GM12878 (cell line): ENCODE results near the gene KCNQ1. TPM values are rescaled to one million over a fixed set of nuclear protein-coding genes. Genes with fewer than 3 reads are reported as not detected.

Experiments used
- EP300 ChIP-seq, 2 experiments: fragments of 150-350 bp in 1 of 2; IDR thresholded peaks; 2 replicates each; pipeline ENCODE4 v1.6.1; 2011 to 2012; ENCODE audit warnings: low read depth in 2 of 2, low read length in 2 of 2, borderline replicate concordance in 1 of 2, improper control_type of control experiment in 1 of 2, inconsistent platforms in 1 of 2; ENCODE audit not compliant: control insufficient read depth in 1 of 2
- KAT2A ChIP-seq: conservative IDR thresholded peaks from 2 replicates; pipeline ENCODE4 v1.6.1; 2011; ENCODE audit warnings: low read depth, low read length; ENCODE audit not compliant: control insufficient read depth
- KDM1A ChIP-seq: fragments of 200-600 bp; sonication (generic); IDR thresholded peaks from 2 replicates; pipeline ENCODE4 v1.6.1; 2016; ENCODE audit warnings: borderline replicate concordance
- NFYB ChIP-seq: IDR thresholded peaks from 2 replicates; pipeline ENCODE4 v1.6.1; 2011; ENCODE audit warnings: low read depth, mild to moderate bottlenecking, low read length, improper control_type of control experiment, moderate library complexity; ENCODE audit not compliant: insufficient read depth
- polyA plus RNA-seq, 11 experiments: library from polyadenylated mRNA; depleted of rRNA in 4 of 11; unstranded in 6 of 11; stranded (reverse) in 5 of 11; fragments of >200 nt; fragmentation: Nextera tagmentation in 4 of 11; fragmentation: Illumina TruSeq in 1 of 11; extraction: Ambion mirVana in 4 of 11; extraction: Trizol in 1 of 11; gene quantifications; 1 replicate in 1 of 11; 2 replicates in 10 of 11; pipeline versions ENCODE4 v1.2.1 to v1.2.3, GENCODE V29; 2011 to 2016; ENCODE audit warnings: inconsistent platforms in 2 of 11, missing spikeins in 2 of 11, low read depth in 1 of 11
- total RNA-seq, 4 experiments: library from RNA; depleted of rRNA in 3 of 4; stranded (reverse); fragments of >200 nt in 3 of 4; fragmentation: Illumina TruSeq in 1 of 4; extraction: Trizol in 1 of 4; gene quantifications; 2 replicates each; pipeline versions ENCODE4 v1.2.1 to v1.2.3, GENCODE V29; 2013 to 2021
- TF ChIP-seq, protein P1 (sequence below): IDR thresholded peaks from 2 replicates; pipeline ENCODE4 v1.6.1; 2011; ENCODE audit warnings: low read depth, low read length, improper control_type of control experiment, borderline replicate concordance
- TF ChIP-seq, protein P2 (sequence below): fragments of 450-650 bp; formaldehyde crosslinking; IDR thresholded peaks from 2 replicates; pipeline ENCODE4 v1.4.0; 2020; ENCODE audit warnings: mild to moderate bottlenecking, moderate library complexity

KCNQ1 gene
- total and polyA plus RNA-seq, 10 of the 15 experiments (the other 5 are each of a cell fraction or from before 2014, with no cell fraction given): 0.03 to 0.15 (median 0.12) TPM; not detected in 7

DNA sequence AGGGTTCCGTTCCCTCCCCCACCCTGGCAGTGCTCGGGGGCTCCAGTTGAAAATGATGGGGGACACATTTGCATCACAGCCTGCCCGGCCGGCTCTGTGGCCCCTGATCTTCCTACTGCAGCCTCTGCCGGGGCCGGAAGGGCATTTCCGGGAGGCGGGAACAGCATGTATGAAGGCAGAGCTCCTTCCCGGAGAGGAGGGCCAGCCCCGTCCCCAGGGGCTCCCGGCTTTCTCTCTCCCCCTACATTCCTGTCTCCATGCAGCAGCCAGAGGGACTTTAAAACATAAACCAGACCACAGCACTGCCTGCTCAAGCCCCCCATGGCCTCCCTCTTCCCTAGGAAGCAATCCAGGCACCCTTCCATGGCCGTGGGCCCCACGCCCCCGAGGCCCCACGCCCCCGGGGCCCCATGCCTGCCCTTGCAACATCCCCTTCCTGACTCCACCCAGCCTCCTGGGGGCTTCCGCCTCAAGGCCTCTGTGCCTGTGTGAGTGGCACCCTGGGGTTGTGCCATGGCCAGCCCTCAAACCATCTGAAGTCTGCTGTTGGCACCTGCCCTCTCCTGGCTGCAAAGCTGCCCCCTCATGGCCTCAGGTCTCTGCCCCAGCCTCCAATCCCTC is 367.7 kb downstream of the KCNQ1 start (continued):
- TF ChIP-seq EP300 (IDR thresholded peaks at IDR 0.05; ENCODE audit: borderline replicate concordance in 1 of 2, control insufficient read depth in 1 of 2, low read depth in 2 of 2, low read length in 2 of 2) (no peak), NFYB (no peak), KDM1A (no peak), KAT2A (no peak)
- TF ChIP-seq, protein P1, sequence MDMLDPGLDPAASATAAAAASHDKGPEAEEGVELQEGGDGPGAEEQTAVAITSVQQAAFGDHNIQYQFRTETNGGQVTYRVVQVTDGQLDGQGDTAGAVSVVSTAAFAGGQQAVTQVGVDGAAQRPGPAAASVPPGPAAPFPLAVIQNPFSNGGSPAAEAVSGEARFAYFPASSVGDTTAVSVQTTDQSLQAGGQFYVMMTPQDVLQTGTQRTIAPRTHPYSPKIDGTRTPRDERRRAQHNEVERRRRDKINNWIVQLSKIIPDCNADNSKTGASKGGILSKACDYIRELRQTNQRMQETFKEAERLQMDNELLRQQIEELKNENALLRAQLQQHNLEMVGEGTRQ: no peak
- TF ChIP-seq, protein P2, sequence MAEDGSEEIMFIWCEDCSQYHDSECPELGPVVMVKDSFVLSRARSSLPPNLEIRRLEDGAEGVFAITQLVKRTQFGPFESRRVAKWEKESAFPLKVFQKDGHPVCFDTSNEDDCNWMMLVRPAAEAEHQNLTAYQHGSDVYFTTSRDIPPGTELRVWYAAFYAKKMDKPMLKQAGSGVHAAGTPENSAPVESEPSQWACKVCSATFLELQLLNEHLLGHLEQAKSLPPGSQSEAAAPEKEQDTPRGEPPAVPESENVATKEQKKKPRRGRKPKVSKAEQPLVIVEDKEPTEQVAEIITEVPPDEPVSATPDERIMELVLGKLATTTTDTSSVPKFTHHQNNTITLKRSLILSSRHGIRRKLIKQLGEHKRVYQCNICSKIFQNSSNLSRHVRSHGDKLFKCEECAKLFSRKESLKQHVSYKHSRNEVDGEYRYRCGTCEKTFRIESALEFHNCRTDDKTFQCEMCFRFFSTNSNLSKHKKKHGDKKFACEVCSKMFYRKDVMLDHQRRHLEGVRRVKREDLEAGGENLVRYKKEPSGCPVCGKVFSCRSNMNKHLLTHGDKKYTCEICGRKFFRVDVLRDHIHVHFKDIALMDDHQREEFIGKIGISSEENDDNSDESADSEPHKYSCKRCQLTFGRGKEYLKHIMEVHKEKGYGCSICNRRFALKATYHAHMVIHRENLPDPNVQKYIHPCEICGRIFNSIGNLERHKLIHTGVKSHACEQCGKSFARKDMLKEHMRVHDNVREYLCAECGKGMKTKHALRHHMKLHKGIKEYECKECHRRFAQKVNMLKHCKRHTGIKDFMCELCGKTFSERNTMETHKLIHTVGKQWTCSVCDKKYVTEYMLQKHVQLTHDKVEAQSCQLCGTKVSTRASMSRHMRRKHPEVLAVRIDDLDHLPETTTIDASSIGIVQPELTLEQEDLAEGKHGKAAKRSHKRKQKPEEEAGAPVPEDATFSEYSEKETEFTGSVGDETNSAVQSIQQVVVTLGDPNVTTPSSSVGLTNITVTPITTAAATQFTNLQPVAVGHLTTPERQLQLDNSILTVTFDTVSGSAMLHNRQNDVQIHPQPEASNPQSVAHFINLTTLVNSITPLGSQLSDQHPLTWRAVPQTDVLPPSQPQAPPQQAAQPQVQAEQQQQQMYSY (CRISPR knock-in tag): no peak
- TF ChIP-seq, all 136 proteins: peak for 0
